Nephron progenitor cell (in vitro differentiated cells): ENCODE results near the gene WDR7.

ENCODE experiments used
- DNase-seq: peaks from one replicate; pipeline ENCODE4 v3.0.0; 2021
- H3K27ac Mint-ChIP-seq: 2 replicates; pipeline ENCODE4 v1.8.0; 2021; ENCODE audit warnings: mild to moderate bottlenecking, moderate library complexity, mixed read lengths
- H3K27me3 Mint-ChIP-seq: 2 replicates; pipeline ENCODE4 v1.8.0; 2021; ENCODE audit warnings: mild to moderate bottlenecking, low read depth, mixed read lengths; ENCODE audit not compliant: poor library complexity
- H3K36me3 Mint-ChIP-seq: 2 replicates; pipeline ENCODE4 v1.8.0; 2021; ENCODE audit warnings: low read depth, mixed read lengths
- H3K4me1 Mint-ChIP-seq: 2 replicates; pipeline ENCODE4 v1.8.0; 2021; ENCODE audit warnings: mixed read lengths
- H3K4me3 Mint-ChIP-seq: 2 replicates; pipeline ENCODE4 v1.8.0; 2021; ENCODE audit warnings: mild to moderate bottlenecking, moderate library complexity, mixed read lengths
- H3K9me3 Mint-ChIP-seq: 2 replicates; pipeline ENCODE4 v1.8.0; 2021; ENCODE audit warnings: mild to moderate bottlenecking, moderate library complexity, mixed read lengths
- CTCF ChIP-seq: fragments of 200-600 bp; sonication (generic); IDR thresholded peaks from 2 replicates; pipeline ENCODE4 v1.5.0; 2021; ENCODE audit warnings: antibody characterized with exemption

Gene WDR7

GRCh38 chr18:56672391-56672790 lies 21.2 kb downstream of the WDR7 start:
- H3K36me3 Mint-ChIP-seq = peaks cover 10% of the 10 kb centered on the region
- H3K27ac Mint-ChIP-seq = no peak overlapping the region
- H3K9me3 Mint-ChIP-seq = no peaks in the 10 kb centered on the region
- TF ChIP-seq CTCF = no peak
- H3K27me3 Mint-ChIP-seq = no peaks in the 10 kb centered on the region
- H3K4me1 Mint-ChIP-seq = no peaks in the 10 kb centered on the region
- no peak overlapping the region for H3K4me3 Mint-ChIP-seq
- DNase-seq = no peak

- DNase-seq = no peak
- H3K27ac Mint-ChIP-seq = no peak overlapping the region
- H3K9me3 Mint-ChIP-seq = peaks cover 4% of the 10 kb centered on the region
- no peak for TF ChIP-seq CTCF
- H3K4me3 Mint-ChIP-seq = no peak overlapping the region
- H3K4me1 Mint-ChIP-seq = no peaks in the 10 kb centered on the region
- peaks cover 15% of the 10 kb centered on the region for H3K36me3 Mint-ChIP-seq
- no peaks in the 10 kb centered on the region for H3K27me3 Mint-ChIP-seq
Measured at GRCh38 chr18:56672981-56673380, 21.8 kb downstream of the WDR7 start.

- no peaks in the 10 kb centered on the region for H3K4me1 Mint-ChIP-seq
- no peak overlapping the region for H3K4me3 Mint-ChIP-seq
- peaks cover 19% of the 10 kb centered on the region for H3K36me3 Mint-ChIP-seq
- TF ChIP-seq CTCF = no peak
- H3K9me3 Mint-ChIP-seq = peaks cover 7% of the 10 kb centered on the region
- H3K27me3 Mint-ChIP-seq = no peaks in the 10 kb centered on the region
- DNase-seq = no peak
- H3K27ac Mint-ChIP-seq = no peak overlapping the region
Measured at GRCh38 chr18:56676639-56677038, 25.5 kb downstream of the WDR7 start.

GRCh38 chr18:56678836-56679565 lies 27.8 kb downstream of the WDR7 start:
- no peaks in the 10 kb centered on the region for H3K4me1 Mint-ChIP-seq

GRCh38 chr18:56684277-56684676 lies 33.1 kb downstream of the WDR7 start:
- no peaks in the 10 kb centered on the region for H3K9me3 Mint-ChIP-seq

More at GRCh38 chr18:56678836-56679565, 27.8 kb downstream of the WDR7 start:
- TF ChIP-seq CTCF = no peak
- Mint-ChIP-seq H3K27ac (no peak overlapping the region), H3K27me3 (no peaks in the 10 kb centered on the region), H3K4me3 (no peak overlapping the region), H3K9me3 (peaks cover 7% of the 10 kb centered on the region), H3K36me3 (peaks cover 19% of the 10 kb centered on the region)
- no peak for DNase-seq

More at GRCh38 chr18:56684277-56684676, 33.1 kb downstream of the WDR7 start:
- DNase-seq = no peak
- Mint-ChIP-seq H3K4me1 (no peaks in the 10 kb centered on the region), H3K27ac (no peak overlapping the region), H3K27me3 (no peaks in the 10 kb centered on the region), H3K36me3 (no peaks in the 10 kb centered on the region), H3K4me3 (no peak overlapping the region)
- TF ChIP-seq CTCF = no peak
